Spleen (tissue), 7 donors: Measurements from ENCODE around the gene MRPS26.

Source experiments
- CTCF ChIP-seq, 11 experiments: fragments of 200-600 bp in 7 of 11; fragments of 450-650 bp in 4 of 11; sonication (generic) in 4 of 11; IDR thresholded peaks in 8 of 11; conservative IDR thresholded peaks in 3 of 11; 1 replicate in 7 of 11; 2 replicates in 4 of 11; pipeline versions ENCODE4 v1.4.0 to v1.8.0; 2016 to 2021; ENCODE audit warnings: antibody characterized with exemption in 11 of 11, inconsistent platforms in 4 of 11, mild to moderate bottlenecking in 1 of 11
- POLR2A ChIP-seq, 3 donors: fragments of 450-650 bp; IDR thresholded peaks; one replicate each; pipeline ENCODE4 v1.5.1; 2017; ENCODE audit warnings: antibody characterized with exemption in 3 of 3, mild to moderate bottlenecking in 1 of 3
- POLR2AphosphoS5 ChIP-seq, 3 donors: sonication (generic); formaldehyde crosslinking; IDR thresholded peaks; one replicate each; pipeline ENCODE4 v1.5.1; 2017; ENCODE audit warnings: antibody characterized with exemption in 3 of 3
- donor health status: DM: no; HTN: no; CAD: no; lungs with moderate emphysema.
- donor health status: DM: no; HTN: no; CAD: no.
- donor health status: DM: no; HTN: no; CAD: no.

- no peak for TF ChIP-seq CTCF (IDR thresholded peaks at IDR 0.05 in 8 of 11, conservative IDR thresholded peaks at IDR 0.05 in 3 of 11)
- no peak for TF ChIP-seq POLR2A (IDR thresholded peaks at IDR 0.05)
- TF ChIP-seq POLR2AphosphoS5 (IDR thresholded peaks at IDR 0.05): no peak
Observed at GRCh38 chr20:3046677-3047462, 1.0 kb downstream of the MRPS26 start.
